NB4 (cell line): ENCODE measurements around the gene DOCK9.

Experiments used
- MAX ChIP-seq: IDR thresholded peaks from 2 replicates; pipeline ENCODE4 v1.6.1; 2011; ENCODE audit warnings: low read depth, low read length
- POLR2A ChIP-seq: IDR thresholded peaks from 2 replicates; pipeline ENCODE4 v1.6.1; 2011; ENCODE audit warnings: mild to moderate bottlenecking; ENCODE audit not compliant: insufficient read length; ENCODE audit errors: extremely low read depth
- TF ChIP-seq, protein P1 (sequence below): IDR thresholded peaks from one replicate; pipeline ENCODE4 v1.5.1; 2012; ENCODE audit warnings: low read depth, low read length

GRCh38 chr13:98819382-98820010 lies 158.4 kb downstream of the DOCK9 start:
- TF ChIP-seq, protein P1, sequence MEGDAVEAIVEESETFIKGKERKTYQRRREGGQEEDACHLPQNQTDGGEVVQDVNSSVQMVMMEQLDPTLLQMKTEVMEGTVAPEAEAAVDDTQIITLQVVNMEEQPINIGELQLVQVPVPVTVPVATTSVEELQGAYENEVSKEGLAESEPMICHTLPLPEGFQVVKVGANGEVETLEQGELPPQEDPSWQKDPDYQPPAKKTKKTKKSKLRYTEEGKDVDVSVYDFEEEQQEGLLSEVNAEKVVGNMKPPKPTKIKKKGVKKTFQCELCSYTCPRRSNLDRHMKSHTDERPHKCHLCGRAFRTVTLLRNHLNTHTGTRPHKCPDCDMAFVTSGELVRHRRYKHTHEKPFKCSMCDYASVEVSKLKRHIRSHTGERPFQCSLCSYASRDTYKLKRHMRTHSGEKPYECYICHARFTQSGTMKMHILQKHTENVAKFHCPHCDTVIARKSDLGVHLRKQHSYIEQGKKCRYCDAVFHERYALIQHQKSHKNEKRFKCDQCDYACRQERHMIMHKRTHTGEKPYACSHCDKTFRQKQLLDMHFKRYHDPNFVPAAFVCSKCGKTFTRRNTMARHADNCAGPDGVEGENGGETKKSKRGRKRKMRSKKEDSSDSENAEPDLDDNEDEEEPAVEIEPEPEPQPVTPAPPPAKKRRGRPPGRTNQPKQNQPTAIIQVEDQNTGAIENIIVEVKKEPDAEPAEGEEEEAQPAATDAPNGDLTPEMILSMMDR: no peak
- TF ChIP-seq POLR2A: no peak
- TF ChIP-seq MAX: no peak
